ENCODE results near the gene ZMYND8. TPM values are rescaled to one million over a fixed set of nuclear protein-coding genes. Genes with fewer than 3 reads are reported as not detected.

The ZMYND8 gene
- total and polyA plus RNA-seq, 10 of the 15 experiments (the other 5 are each of a cell fraction or from before 2014, with no cell fraction given) = 12.9 to 54.8 (median 23.1) TPM

DNA sequence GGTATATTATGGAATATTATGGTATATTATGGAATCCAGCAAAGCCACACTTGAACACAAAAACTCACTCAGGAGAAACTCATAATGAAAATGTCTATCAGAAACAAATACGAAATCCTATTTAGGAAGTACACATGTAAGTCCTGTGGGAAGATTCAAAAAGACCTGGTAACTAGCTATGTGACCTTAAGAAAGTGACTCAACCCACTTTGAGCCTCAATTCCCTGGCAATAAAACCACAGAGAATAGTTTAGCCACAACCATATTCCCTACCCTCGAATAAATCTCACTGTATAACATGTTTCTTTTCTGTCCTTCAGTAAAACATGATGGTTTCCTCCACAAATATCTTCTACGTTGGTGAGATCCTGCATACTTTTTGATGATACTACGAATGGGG, 56.4 kb downstream of the ZMYND8 start:
- H3K4me3 ChIP-seq = no peak overlapping the region
- intact Hi-C loops (cut with micrococcal nuclease; ENCODE audit: unreplicated experiment) (no loop called here), in situ Hi-C loops (cut with MboI) (no loop called here)
- H4K20me1 ChIP-seq (ENCODE audit: control insufficient read depth, insufficient read depth) = no peaks in the 10 kb centered on the region
- no peak overlapping the region for H3K4me2 ChIP-seq (ENCODE audit: control insufficient read depth, insufficient read depth)
- CTCF ChIA-PET = no interaction called here
- ATAC-seq (no peak), FAIRE-seq (no peak), DNase-seq (ENCODE audit: low read depth, low spot score) (no peak)
- no peak overlapping the region for H2AFZ ChIP-seq (ENCODE audit: control insufficient read depth, low read depth, low read length)
- POLR2A ChIA-PET = no interaction called here
- no peaks in the 10 kb centered on the region for H3K27me3 ChIP-seq (replicated peaks in 1 of 2; ENCODE audit: control insufficient read depth in 2 of 2, insufficient read depth in 2 of 2, low read length in 1 of 2)
- no peak overlapping the region for H3K27ac ChIP-seq (ENCODE audit: control insufficient read depth, insufficient read depth)
- no peak overlapping the region for H3K9ac ChIP-seq (ENCODE audit: control insufficient read depth, insufficient read depth, low read length)
- 86% methylated on average over 4 of the region's 4 CpGs for WGBS (ENCODE audit: insufficient coverage, insufficient replicate concordance, low lambda C conversion rate, missing lambda C conversion rate)
- TF ChIP-seq CUX1 (IDR thresholded peaks at IDR 0.05; ENCODE audit: insufficient replicate concordance, low read depth, low read length) = no peak
- H3K4me1 ChIP-seq (ENCODE audit: control insufficient read depth, insufficient read depth, low read length) = no peaks in the 10 kb centered on the region
- RAD21 ChIA-PET (ENCODE audit: unreplicated experiment) = no interaction called here
- SMC1A ChIA-PET (ENCODE audit: uncharacterized antibody, unreplicated experiment) = interaction anchor here (2.0 kb wide), 1 partner anchor 84 kb away, joined by 5 read pairs; no protein-coding TSS in a partner anchor
- BruUV-seq (replicated peaks) = no TSS peak
- no peaks in the 10 kb centered on the region for H3K9me3 ChIP-seq (replicated peaks; ENCODE audit: control insufficient read depth, insufficient read depth, low read length)
- peaks cover 28 to 46% of the 10 kb centered on the region in 2 experiments for H3K36me3 ChIP-seq (ENCODE audit: control insufficient read depth in 2 of 2, insufficient read depth in 2 of 2, low read length in 1 of 2)
- H3K79me2 ChIP-seq (ENCODE audit: control insufficient read depth, insufficient read depth, low read length) = peaks cover 2% of the 10 kb centered on the region

All from GM12878 (cell line).